Measurements from ENCODE around the gene KDM1B.

The KDM1B gene

GRCh38 chr6:18265787-18266522 is 110.7 kb downstream of the KDM1B start:
- DNase-seq = no peak

GRCh38 chr6:18266523-18266912 is 111.3 kb downstream of the KDM1B start:
- no peak for DNase-seq

GRCh38 chr6:18268066-18268465 is 112.8 kb downstream of the KDM1B start:
- no peak for DNase-seq

- no peak for DNase-seq
Measured at GRCh38 chr6:18269253-18269652, 114.0 kb downstream of the KDM1B start.

GRCh38 chr6:18269717-18270116 is 114.5 kb downstream of the KDM1B start:
- no peak for DNase-seq

GRCh38 chr6:18270216-18270615 is 115.0 kb downstream of the KDM1B start:
- DNase-seq = no peak

Data from effector CD8-positive, alpha-beta T cell (primary cell).